OCI-LY7 (cell line): ENCODE data around the gene ICE1.

Experiments used
- CTCF ChIP-seq: fragments of 200-600 bp; sonication (generic); conservative IDR thresholded peaks from 2 replicates; pipeline ENCODE4 v1.5.1; 2014; ENCODE audit warnings: mild to moderate bottlenecking, antibody characterized with exemption, low read length, moderate library complexity, mixed read lengths
- EZH2phosphoT487 ChIP-seq: fragments of 200-600 bp; sonication (generic); IDR thresholded peaks from 2 replicates; pipeline ENCODE4 v1.6.1; 2018; ENCODE audit warnings: low read depth, borderline replicate concordance, mild to moderate bottlenecking, mixed run types, antibody characterized with exemption, low read length, moderate library complexity, mixed read lengths

GRCh38 chr5:5473226-5473625, 50.7 kb downstream of the ICE1 start:
- no peak for TF ChIP-seq CTCF
- no peak for TF ChIP-seq EZH2phosphoT487
